ENCODE results near the gene TIAM1.

TIAM1 gene

GRCh38 chr21:31372471-31372765, 28.4 kb upstream of the TIAM1 start:
- TF ChIP-seq CTCF (IDR thresholded peaks at IDR 0.05): no peak

GRCh38 chr21:31371715-31372470, 27.8 kb upstream of the TIAM1 start:
- no peak for TF ChIP-seq CTCF (IDR thresholded peaks at IDR 0.05)

DNA sequence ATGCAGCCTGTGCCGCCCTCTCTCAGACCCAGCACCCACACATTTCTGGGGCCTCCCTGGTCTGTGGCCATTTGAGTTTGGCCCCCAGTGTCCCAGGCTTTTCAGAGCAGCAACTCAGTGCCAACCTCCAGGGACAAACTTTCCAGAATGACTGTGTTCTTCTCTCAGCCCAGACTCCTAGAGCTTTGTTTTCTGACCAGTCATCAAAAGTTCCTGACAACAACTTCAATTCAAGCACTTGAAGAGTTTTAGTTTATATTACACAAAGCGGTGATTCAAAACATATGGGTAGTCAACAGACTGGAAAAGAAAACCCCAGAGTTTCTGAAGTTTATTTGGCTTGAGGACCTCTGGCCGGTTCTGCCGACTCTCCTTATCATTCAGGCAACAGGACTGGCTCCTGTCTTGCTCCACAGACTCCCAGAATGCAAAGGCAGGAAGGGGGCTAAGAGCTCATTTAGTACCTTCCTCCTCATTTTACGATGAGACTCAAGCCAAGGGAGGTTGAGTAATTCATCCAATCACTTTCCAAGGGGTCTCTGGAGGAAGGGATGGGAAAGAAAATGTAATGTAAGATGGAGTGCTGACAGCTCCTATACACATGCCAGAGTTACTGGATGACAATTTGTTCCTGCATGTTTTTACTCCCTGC, 27.0 kb upstream of the TIAM1 start:
- no peak for TF ChIP-seq CTCF (IDR thresholded peaks at IDR 0.05)

- no peak for TF ChIP-seq CTCF (IDR thresholded peaks at IDR 0.05)
These were observed 26.3 kb upstream of the TIAM1 start for GRCh38 chr21:31370281-31370892.

GRCh38 chr21:31368361-31368760, 24.3 kb upstream of the TIAM1 start:
- TF ChIP-seq CTCF (IDR thresholded peaks at IDR 0.05): no peak

GRCh38 chr21:31367801-31368200, 23.7 kb upstream of the TIAM1 start:
- no peak for TF ChIP-seq CTCF (IDR thresholded peaks at IDR 0.05)

GRCh38 chr21:31366825-31367224, 22.8 kb upstream of the TIAM1 start:
- no peak for TF ChIP-seq CTCF (IDR thresholded peaks at IDR 0.05)

Measured in LNCAP (cell line).